ENCODE measurements around the gene IGFBP6.

Gene IGFBP6, protein sequence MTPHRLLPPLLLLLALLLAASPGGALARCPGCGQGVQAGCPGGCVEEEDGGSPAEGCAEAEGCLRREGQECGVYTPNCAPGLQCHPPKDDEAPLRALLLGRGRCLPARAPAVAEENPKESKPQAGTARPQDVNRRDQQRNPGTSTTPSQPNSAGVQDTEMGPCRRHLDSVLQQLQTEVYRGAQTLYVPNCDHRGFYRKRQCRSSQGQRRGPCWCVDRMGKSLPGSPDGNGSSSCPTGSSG

DNA sequence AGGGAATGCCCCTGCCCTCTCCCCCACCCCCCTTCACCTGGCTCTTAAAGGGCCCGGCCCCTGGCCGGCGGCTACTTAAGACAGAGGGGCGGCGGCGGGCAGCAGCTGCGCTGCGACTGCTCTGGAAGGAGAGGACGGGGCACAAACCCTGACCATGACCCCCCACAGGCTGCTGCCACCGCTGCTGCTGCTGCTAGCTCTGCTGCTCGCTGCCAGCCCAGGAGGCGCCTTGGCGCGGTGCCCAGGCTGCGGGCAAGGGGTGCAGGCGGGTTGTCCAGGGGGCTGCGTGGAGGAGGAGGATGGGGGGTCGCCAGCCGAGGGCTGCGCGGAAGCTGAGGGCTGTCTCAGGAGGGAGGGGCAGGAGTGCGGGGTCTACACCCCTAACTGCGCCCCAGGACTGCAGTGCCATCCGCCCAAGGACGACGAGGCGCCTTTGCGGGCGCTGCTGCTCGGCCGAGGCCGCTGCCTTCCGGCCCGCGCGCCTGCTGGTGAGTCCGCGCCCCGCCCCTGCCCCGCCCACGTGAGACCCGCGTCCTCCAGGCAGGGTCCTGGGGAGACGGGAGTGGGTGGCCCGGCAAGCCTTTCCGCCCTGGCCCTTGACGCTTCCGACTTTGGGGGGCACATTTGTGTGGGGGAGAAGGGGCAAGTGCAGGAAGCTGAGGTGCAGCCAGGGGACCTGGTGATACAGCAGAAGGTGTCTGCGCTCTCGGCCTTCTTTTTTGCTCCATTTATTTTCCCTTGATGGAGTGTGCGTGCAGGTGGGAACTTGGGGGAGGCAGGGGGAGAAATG lies at the start of gene IGFBP6:
IGFBP6 (plus strand) TSS at position 104 of the 790 bp plus-strand sequence; CDS start at position 155, 51 bp downstream.
- DNase-seq (ENCODE audit: low spot score) = no peak

DNA sequence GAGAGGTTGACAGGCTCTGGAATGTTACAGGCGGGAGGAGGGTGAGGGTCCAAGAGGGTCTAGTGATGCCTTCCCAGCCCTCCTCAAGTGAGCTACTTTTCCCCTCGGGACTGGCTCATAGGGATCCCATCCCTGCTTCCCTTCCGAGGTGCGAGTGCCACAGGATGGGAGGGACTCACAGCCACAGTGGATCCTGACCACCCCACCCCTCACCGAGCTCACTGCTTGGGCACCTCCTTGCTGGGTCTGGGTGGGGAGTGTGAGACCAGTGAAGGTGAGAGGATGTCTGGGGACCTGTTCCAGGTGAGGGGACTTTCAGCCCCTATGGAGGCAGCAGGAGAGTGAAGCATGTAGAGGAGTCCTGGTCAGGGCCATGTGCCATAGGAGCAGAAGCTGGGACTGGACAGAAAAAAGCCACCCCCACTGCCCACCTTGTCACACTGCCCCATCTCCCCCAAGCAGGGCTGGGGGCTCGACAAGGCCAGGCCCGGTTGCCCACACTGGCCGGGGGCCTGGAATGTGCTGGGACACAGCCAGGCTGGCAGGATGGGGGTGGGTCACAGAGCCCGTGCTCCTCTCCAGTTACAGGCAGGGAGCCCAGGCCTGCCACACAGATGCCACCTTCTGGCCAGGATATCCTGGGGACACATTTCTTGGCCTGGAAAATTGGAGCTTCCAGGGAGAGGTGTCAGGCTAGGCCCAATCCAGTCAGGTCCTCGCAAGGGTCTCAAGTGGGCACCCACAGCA lies 49.3 kb upstream of the IGFBP6 start:
- DNase-seq (ENCODE audit: low spot score) = peak; percentile 45

- DNase-seq (ENCODE audit: low spot score) = peak; percentile 49
Observed at GRCh38 chr12:53048780-53049401, 48.6 kb upstream of the IGFBP6 start.

DNA sequence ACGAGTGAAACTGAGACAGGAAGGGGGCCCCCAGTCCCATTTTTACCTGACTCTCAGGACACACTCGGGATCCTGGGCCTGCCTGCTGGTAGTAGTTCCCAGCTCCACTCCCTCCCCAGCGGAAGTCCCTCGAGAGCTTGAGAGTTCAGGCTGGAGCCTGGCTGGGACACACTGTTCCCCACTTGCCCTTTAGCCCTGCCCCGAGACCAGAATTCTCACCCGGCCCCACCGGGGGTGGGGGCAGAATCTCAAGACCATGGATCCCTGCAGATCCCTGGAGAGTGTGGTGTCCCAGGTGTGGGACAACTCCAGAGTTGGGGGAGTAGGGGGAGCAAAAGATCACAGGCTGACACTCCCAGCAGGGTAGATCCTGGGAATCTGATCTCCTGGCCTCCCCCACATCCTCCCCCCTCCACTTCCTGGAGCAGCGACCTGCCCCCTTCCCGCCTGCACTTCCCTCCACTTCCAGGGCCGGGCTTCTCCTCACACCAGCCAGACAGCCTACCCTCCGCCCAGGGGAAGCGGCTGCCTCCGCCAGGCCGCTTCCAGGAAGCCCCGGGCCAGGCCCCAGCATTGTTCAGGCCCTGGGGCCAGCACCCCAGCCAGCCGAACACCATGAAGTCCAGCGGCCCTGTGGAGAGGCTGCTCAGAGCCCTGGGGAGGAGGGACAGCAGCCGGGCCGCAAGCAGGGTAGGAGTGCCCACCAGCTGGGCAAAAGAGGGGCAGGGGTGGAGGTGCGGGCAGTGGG lies 47.7 kb upstream of the IGFBP6 start, which contains the start of gene TNS2:
TNS2 (plus strand) TSS at position 495 of the 748 bp plus-strand sequence; CDS start at position 616, 121 bp downstream.
- peak; percentile 15 for DNase-seq (ENCODE audit: low spot score)

GRCh38 chr12:53050426-53051057 lies 46.9 kb upstream of the IGFBP6 start:
- DNase-seq (ENCODE audit: low spot score) = no peak

DNA sequence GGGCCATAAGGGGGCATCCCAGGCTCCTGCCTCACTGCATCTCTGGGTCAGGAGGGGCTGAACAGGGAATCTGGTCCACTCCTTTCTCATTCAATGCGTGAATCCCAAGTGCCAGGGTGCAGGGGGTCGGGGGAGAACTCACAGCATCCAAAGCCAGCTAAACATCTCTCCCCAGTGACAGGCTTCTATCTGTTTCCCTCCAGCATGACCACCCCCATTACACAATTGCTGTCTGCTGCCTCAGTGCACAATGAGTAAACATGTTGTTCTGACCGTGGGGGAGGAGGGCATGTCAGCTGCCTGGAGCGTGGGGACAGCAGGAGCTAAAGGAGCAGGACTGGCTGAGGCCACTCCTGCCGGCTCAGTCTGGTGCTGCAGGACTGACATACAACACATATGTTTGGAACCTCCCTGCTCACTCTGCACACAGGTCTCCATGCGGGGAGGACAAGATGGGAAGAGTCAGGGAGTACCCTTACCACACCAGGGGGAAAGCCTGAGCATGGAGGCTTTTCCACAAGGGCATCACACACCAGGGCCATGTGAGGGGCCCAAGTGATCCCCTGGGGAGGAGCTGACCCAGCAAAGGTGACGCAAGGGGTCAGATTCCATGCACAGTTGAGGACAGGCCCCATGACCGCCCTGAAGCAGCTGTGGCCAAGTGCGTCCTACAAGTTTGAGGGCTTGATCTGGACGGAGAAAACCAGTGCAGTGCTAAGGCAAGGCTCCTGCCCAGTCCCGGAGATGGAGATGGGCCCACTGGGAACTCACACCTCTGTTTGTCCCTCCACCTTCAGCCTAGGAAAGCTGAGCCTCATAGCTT lies 46.2 kb upstream of the IGFBP6 start:
- DNase-seq (ENCODE audit: low spot score) = no peak

DNA sequence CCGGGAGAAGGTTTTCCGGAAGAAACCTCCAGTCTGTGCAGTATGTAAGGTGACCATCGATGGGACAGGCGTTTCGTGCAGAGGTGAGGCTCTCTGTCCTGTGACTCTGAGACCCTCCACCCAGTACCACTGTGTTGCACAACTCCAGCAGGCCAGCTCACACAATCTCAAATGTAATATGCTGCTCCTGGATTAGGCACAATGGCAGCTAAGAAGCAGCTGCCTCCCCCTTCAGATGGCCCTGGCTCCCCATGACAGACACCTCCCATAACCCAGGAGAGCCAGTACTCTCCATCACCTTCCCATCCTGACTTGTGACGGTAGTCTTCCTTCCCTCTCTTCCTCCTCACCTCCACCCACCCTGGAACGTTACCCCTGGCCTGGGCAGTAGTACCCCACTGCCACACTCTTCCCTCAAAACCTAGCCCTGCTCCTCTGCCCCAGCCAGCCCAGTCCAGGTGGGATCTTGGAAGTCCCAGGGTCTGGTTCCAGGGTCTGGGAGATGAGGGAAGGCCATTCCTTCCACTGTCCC lies 45.5 kb upstream of the IGFBP6 start:
- DNase-seq (ENCODE audit: low spot score) = no peak

DNA sequence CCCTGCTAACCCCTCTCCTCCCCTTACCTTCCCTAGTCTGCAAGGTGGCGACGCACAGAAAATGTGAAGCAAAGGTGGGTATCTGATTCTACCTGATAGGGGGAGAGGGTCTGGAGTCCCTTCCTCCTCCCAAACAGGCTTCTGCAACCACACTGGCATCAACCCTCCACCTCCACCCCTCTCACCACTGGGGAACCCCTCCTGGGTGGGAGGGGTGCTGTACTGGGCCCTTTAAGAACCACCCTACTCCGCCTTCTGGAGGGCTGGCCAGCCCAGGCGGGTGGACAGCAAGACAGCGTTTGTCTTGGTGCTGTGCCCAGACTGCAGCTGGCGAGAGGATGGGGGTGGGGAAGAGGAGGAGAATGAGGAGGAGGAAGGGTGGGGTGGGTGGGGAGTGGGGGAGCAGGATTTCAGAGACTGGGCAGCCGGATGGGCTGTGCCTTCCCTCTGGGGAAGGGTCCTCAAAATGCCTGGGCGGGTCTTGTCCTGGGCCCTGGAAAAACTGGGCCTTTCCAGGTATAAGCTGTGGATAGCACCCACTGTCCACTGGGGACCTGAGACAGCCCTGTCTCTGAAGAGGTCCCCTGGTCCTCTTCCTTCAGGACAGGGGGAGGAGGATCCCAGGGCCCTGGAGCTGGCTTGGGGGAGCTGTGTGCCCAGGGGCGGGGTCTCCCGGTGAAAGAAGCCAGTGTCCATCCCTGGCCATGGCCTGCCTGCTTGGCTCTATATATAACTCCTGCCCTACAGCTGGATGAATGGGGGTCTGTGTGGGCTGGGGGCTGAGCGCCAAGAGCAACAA lies 44.8 kb upstream of the IGFBP6 start:
- DNase-seq (ENCODE audit: low spot score) = no peak

DNA sequence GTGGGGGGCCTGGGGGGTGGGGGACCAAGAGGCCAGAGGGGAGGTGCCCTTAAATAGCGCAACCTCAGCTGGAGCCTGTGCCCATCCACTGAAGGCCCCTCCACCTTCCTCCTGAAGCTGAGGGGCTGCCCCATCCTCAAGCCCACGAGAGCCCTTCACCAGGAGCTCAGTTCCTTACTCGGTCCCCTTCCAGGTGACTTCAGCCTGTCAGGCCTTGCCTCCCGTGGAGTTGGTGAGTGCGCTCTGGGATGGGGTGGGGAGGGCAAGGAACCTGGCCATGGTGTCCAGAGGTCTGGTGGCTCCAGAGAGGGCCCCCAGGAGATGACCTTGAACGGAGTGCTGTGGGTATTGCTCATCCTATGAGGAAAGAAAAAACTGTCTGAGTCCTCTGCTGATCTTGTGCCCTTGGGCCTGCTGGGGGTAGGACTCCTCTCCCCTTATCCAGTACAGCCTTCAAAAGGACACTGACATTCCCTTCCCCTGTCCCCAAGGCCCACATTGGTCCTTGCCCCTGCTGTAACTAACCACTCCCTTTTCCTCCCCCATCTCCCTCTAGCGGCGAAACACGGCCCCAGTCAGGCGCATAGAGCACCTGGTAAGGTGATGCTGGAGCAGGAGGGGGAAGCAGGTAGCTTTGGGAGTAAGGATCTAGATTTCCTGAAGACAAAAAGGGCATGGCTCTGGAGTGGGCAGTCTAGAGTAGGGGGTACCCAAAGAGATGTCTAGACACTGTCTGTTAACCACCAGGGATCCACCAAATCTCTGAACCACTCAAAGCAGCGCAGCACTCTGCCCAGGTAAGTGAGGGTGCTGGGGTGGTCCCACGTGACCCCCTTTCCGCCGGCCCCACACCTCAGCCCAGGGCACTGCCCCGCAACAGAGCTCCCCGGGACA lies 44.0 kb upstream of the IGFBP6 start:
- DNase-seq (ENCODE audit: low spot score) = peak; percentile 72

DNA sequence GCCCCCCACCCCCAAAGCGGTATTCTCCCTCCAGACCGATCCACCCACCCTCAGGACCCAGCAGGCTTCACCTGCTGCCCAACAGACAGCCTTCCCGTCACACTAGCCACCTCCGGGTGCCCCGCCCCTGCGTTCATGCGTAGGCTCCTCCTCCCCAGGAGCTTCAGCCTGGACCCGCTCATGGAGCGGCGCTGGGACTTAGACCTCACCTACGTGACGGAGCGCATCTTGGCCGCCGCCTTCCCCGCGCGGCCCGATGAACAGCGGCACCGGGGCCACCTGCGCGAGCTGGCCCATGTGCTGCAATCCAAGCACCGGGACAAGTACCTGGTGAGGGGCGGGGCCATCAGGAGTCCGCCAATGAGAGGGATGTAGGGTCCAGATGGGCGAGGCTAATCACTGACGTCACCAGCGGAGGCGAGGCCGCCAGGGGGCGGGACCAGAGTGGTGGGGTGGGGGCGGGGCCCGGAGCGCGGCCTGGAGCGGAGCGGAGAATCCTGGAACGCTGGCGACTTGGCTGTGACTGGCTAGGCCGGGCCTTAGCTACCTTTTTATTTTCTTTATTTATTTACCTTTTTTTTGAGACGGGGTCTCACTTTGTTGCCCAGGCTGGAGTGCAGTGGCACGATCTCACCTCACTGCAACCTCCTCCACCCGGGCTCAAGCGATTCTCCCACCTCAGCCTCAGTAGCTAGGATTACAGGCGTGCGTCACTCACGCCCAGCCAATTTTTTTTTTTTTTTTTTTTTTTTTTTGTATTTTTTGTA lies 43.2 kb upstream of the IGFBP6 start:
- peak; percentile 96 for DNase-seq (ENCODE audit: low spot score)

GRCh38 chr12:53055471-53056266 lies 41.8 kb upstream of the IGFBP6 start:
- DNase-seq (ENCODE audit: low spot score) = no peak

DNA sequence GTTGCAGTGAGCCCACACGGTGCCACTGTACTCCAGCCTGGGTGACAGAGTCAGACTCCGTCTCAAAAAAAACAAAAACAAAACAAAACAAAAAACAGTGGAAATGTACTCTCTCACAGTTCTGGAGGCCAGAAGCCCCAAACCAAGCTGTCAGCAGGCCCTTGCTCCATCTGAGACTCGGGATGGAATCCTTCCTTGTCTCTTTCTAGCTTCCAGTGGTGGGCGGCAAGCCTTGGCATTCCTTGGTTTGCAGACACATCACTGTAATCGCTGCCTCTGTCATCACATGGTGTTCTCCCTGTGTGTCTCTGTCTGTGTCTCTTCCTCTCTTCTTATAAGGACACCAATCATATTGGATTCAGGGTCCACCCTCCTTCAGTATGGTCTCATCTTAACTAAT lies 41.2 kb upstream of the IGFBP6 start:
- no peak for DNase-seq (ENCODE audit: low spot score)

- no peak for DNase-seq (ENCODE audit: low spot score)
Observed at GRCh38 chr12:53056901-53057300, 40.6 kb upstream of the IGFBP6 start.

DNA sequence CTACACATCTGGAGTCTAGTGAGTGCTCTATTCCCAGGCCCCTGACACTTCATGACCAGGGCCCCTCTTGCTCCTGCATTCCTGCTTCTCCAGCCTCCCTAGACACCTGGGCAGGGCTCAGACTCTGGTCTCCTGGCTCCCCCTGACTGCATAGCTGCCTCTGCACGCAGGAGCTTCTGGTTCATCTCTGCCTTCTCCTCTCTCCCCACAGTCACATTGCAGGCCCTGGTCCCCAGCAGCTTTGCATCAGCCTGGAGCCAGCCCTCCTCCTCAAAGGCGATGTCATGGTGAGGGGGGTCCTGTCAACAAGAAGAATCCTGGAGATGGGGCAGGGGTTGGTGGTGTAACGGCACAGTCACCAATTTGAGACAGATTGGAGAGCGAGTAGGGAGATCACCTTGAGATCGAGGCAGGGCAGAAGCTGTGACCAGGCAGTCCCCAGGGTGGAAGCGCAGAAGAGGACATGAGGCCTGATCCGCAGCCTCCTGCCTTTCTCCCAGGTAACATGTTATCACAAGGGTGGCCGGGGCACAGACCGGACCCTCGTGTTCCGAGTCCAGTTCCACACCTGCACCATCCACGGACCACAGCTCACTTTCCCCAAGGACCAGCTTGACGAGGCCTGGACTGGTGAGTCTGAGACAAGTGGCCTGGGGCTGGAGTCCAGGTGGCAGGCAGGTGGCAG lies 39.5 kb upstream of the IGFBP6 start:
- DNase-seq (ENCODE audit: low spot score) = no peak

DNA sequence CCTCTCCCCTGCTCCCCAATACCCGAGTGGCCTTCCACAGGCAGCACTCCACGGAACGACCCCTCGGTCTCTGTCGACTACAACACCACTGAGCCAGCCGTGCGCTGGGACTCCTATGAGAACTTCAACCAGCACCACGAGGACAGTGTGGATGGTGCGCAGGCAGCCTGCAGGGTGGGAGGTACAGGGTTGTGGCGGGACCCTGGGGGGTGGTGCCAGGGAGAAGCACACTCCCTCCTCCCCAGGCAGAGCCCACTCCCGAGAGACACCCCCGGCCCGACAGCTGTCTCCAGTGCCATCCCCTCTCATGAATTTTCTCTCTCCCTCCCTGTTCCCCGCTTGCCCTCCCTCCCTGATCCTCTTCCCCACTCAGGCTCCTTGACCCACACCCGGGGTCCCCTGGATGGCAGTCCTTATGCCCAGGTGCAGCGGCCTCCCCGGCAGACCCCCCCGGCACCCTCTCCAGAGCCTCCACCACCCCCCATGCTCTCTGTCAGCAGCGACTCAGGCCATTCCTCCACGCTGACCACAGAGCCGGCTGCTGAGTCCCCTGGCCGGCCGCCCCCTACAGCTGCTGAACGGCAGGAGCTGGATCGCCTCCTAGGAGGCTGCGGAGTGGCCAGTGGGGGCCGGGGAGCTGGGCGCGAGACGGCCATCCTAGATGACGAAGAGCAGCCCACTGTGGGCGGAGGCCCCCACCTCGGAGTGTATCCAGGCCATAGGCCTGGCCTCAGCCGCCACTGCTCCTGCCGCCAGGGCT lies 38.6 kb upstream of the IGFBP6 start:
- DNase-seq (ENCODE audit: low spot score) = no peak

Data from HuH-7.5 (cell line).